Tibial nerve (tissue), 4 donors: ENCODE measurements around the gene ALDH3A2.

Source experiments
- EP300 ChIP-seq, 2 donors: sonication (generic); formaldehyde crosslinking; IDR thresholded peaks; one replicate each; pipeline ENCODE4 v1.6.1; 2017; ENCODE audit warnings: antibody characterized with exemption in 2 of 2, mild to moderate bottlenecking in 1 of 2
- POLR2A ChIP-seq, 2 donors: fragments of 450-650 bp; IDR thresholded peaks; one replicate each; pipeline ENCODE4 v1.6.1; 2017; ENCODE audit warnings: antibody characterized with exemption in 2 of 2, mild to moderate bottlenecking in 2 of 2, moderate library complexity in 2 of 2
- TF ChIP-seq, protein P1 (sequence below), 5 experiments: fragments of 200-600 bp in 3 of 5; fragments of 450-650 bp in 2 of 5; sonication (generic) in 3 of 5; IDR thresholded peaks; one replicate each; pipeline ENCODE4 v1.5.1; 2016 to 2019; ENCODE audit warnings: antibody characterized with exemption in 5 of 5, mild to moderate bottlenecking in 3 of 5, moderate library complexity in 2 of 5

- TF ChIP-seq, protein P1, sequence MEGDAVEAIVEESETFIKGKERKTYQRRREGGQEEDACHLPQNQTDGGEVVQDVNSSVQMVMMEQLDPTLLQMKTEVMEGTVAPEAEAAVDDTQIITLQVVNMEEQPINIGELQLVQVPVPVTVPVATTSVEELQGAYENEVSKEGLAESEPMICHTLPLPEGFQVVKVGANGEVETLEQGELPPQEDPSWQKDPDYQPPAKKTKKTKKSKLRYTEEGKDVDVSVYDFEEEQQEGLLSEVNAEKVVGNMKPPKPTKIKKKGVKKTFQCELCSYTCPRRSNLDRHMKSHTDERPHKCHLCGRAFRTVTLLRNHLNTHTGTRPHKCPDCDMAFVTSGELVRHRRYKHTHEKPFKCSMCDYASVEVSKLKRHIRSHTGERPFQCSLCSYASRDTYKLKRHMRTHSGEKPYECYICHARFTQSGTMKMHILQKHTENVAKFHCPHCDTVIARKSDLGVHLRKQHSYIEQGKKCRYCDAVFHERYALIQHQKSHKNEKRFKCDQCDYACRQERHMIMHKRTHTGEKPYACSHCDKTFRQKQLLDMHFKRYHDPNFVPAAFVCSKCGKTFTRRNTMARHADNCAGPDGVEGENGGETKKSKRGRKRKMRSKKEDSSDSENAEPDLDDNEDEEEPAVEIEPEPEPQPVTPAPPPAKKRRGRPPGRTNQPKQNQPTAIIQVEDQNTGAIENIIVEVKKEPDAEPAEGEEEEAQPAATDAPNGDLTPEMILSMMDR (IDR thresholded peaks at IDR 0.05), result no peak
- TF ChIP-seq EP300 (IDR thresholded peaks at IDR 0.05) (no peak), POLR2A (IDR thresholded peaks at IDR 0.05) (no peak)
Observed at GRCh38 chr17:19717031-19717360, 68.4 kb downstream of the ALDH3A2 start.
